Erythroblast (primary cell): Measurements from ENCODE around the gene FAM13B.
"Not testable (repeated sequence)": the region's sequence is repeated elsewhere in the genome, so short reads cannot be mapped to it uniquely, and the experiment has no call there.

Experiments used
- DNase-seq, 2 experiments: peaks; one replicate each; lab custom pipeline; 2025; lab: John Stamatoyannopoulos, UW
- GATA1 ChIP-seq: IDR thresholded peaks from 2 replicates; pipeline ENCODE4 v1.6.1; 2011; ENCODE audit warnings: low read depth, mild to moderate bottlenecking, control low read depth, low read length, moderate library complexity
- POLR2A ChIP-seq: IDR thresholded peaks from 2 replicates; pipeline ENCODE4 v1.6.1; 2011; ENCODE audit warnings: mild to moderate bottlenecking, low read length

Gene FAM13B

GRCh38 chr5:138025285-138025684 lies 7.6 kb downstream of the FAM13B start:
- DNase-seq = no peak
- TF ChIP-seq POLR2A = no peak

- TF ChIP-seq POLR2A (no peak), GATA1 (no peak)
- DNase-seq = no peak
These were observed 8.8 kb downstream of the FAM13B start for GRCh38 chr5:138024117-138024516.

- TF ChIP-seq GATA1 (no peak), POLR2A (no peak)
- DNase-seq = no peak
These were observed 10.0 kb downstream of the FAM13B start for GRCh38 chr5:138022912-138023311.

- no peak for TF ChIP-seq GATA1
- TF ChIP-seq POLR2A = no peak
- no peak for DNase-seq
These were observed 11.1 kb downstream of the FAM13B start for GRCh38 chr5:138021771-138022170.

GRCh38 chr5:138018849-138019248 lies 14.0 kb downstream of the FAM13B start:
- TF ChIP-seq GATA1 = no peak
- TF ChIP-seq POLR2A = no peak

GRCh38 chr5:138015916-138016315 lies 17.0 kb downstream of the FAM13B start:
- TF ChIP-seq GATA1 (no peak), POLR2A (no peak)
- no peak for DNase-seq

More at GRCh38 chr5:138018849-138019248, 14.0 kb downstream of the FAM13B start:
- DNase-seq = no peak

- no peak for DNase-seq
These were observed 20.9 kb downstream of the FAM13B start for GRCh38 chr5:138011991-138012390.

GRCh38 chr5:138000102-138000723 lies 32.7 kb downstream of the FAM13B start:
- TF ChIP-seq POLR2A = no peak
- no peak for TF ChIP-seq GATA1
- peak; percentile 5 to 51 for DNase-seq

More at GRCh38 chr5:138011991-138012390, 20.9 kb downstream of the FAM13B start:
- no peak for TF ChIP-seq POLR2A
- TF ChIP-seq GATA1 = no peak

- no peak for TF ChIP-seq GATA1
- peak; percentile 36 for TF ChIP-seq POLR2A
- peak in 1 of 2 experiments; percentile 26 for DNase-seq
These were observed 35.1 kb downstream of the FAM13B start for GRCh38 chr5:137997726-137998213.

- DNase-seq = no peak
- TF ChIP-seq GATA1 (no peak), POLR2A (no peak)
These were observed 37.1 kb downstream of the FAM13B start for GRCh38 chr5:137995749-137996128.

GRCh38 chr5:137995077-137995748 lies 37.7 kb downstream of the FAM13B start:
- DNase-seq = peak; percentile 73 to 79
- TF ChIP-seq GATA1 (no peak), POLR2A (peak; percentile 44)

- DNase-seq = no peak
- TF ChIP-seq GATA1 (no peak), POLR2A (no peak)
These were observed 38.3 kb downstream of the FAM13B start for GRCh38 chr5:137994556-137994955.

- TF ChIP-seq POLR2A = no peak
- no peak for TF ChIP-seq GATA1
- no peak for DNase-seq
These were observed 43.5 kb downstream of the FAM13B start for GRCh38 chr5:137989419-137989818.

GRCh38 chr5:137975208-137975607 lies 57.7 kb downstream of the FAM13B start:
- no peak for TF ChIP-seq GATA1
- DNase-seq = no peak

GRCh38 chr5:137970384-137970783 lies 62.5 kb downstream of the FAM13B start:
- DNase-seq = not testable (repeated sequence)
